Hematopoietic multipotent progenitor cell treated with erythropoietin and hydrocortisone succinate and interleukin-3 and kit ligand, for 15 days (in vitro differentiated cells): ENCODE results near the gene MXI1.
A peak's percentile ranks its signal among the peaks of the same experiment; 100 is the strongest.

Source experiments
- DNase-seq: peaks from one replicate; pipeline ENCODE4 v3.0.0-alpha.2; 2015; ENCODE audit warnings: low spot score

Gene MXI1

GRCh38 chr10:110207011-110207804, at the start of gene MXI1:
Gene MXI1 (plus strand): TSS chr10:110207605. CDS start chr10:110207809, 204 bp downstream.
- peak; percentile 79 for DNase-seq

DNA sequence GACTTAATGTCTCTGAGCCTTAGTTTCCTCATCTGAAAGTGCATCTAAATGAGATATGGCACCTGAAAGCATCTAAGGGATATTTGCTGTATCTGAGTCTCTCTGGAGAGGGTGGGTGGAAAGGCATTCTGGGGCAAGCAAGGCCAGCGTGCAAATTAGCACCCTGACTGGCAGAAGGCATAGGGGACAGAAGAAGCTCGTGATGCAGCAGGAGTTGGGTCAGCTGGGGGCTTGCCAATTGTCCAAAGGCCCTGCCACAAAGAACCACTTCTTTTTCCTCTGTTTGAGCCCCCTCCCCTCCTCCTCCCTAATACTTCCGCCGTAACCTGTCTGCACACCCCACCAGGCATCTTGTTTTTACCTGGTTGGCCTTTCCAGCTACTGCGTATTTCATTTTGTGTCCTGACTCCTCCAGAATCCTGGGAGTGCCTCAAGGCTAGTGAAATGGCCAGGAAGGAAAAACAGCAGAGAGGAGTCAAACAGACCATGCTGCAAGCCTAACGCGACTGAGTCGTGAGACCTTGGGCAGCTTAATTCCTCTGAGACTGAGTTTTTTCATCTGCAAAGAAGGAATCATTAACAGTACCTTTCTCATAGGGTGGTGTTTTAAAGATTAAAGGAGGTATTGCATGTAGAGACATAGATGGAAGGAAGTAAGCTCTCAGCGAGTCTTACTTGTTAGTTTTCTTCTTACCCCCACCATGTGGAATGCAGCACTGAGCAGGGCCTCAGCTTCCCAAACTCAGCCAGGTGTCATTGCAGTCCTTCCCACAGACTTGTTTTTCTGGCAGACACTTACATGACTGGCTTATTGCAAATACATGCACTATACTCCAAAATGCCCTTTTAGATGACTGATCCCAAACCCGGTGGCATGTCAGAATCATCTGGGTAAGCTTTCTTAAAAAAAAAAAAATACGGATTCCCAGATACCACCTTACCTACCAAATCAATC, 49.1 kb upstream of the MXI1 start:
- no peak for DNase-seq

DNA sequence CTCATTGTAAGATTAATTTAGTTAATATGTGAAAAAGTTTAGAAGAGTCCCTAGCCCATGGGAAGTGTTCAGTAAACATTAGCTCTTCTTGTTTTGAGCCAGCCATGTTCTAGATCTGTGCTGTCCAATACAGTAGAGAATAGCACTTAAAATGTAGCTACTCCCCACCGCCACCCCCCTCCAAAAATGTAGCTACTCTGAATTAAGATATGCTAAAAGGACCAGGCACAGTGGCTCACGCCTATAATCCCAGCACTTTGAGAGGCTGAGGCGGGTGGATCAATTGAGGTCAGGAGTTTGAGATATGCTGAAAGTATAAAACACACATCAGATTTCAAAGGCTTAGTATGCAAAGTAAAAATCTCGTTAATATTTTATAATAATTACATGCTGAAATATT, 47.3 kb upstream of the MXI1 start:
- DNase-seq = no peak

DNA sequence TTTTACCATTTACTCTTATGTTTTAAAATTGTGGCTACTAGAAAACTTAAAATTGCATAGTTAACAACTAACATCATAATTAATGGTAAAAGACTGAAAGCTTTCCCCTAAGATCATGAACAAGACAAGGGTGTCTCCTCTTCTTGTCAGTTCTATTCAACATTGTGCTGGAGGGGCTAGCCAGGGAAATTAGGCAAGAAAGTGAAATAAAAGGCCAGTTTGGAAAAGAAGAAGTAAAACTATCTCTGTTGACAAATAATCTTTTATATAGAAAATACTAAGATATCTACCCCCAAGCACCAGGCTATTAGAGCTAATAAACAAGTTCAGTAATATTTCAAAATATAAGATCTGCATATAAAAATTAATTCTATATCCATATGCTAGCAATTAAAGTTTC, 46.9 kb upstream of the MXI1 start:
- DNase-seq = no peak

- DNase-seq = peak; percentile 68
These were observed 44.7 kb upstream of the MXI1 start for GRCh38 chr10:110162741-110163145.

DNA sequence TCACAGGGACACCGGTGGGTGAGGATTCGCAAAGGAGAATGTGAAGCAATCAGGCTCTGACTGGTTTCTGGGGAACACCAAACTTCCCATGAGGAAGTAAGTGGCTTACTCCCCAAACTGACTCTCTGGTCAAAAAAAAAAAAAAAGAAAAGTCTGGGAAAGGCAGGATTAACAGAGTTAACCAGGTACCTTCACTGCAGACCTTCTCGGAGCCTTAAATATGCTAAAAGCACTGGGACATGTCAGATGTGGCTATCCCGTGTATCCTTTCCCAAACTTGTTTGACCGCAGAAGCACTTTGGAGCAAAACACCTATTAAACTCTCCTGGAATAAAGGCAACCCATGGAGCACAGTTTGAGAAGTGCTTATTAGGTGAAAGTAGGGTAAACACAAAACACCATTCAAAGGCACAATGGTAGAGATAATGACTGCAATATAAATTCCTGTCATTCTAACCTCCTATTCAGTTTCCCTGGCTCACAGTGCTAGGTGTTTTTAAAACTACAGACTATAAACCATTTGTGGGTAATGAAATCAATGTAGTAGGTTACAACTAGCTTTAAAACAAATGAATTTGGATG, 44.1 kb upstream of the MXI1 start:
- DNase-seq = no peak

DNA sequence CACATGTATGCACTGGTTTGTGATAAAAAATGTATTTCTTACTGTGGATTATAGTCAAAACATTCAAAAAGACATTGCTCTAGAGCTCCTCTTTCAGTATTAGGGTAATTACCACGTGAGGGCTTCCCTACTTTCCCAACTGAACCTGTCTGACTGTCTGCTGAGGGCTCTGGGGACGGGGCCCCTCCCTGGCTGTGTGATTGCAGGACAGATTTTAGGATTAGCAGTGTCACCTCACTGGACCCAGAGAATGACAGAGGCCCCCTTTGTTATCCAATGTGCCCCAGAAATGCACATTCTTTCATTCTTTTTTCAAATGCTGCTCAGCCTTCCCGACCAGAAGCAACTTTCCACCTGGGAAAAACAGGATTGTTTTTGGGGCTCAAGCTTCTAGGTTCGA, 43.6 kb upstream of the MXI1 start:
- no peak for DNase-seq

GRCh38 chr10:110165239-110165638, 42.2 kb upstream of the MXI1 start:
- no peak for DNase-seq

- DNase-seq = no peak
These were observed 40.3 kb upstream of the MXI1 start for GRCh38 chr10:110167149-110167548.

GRCh38 chr10:110168601-110169481, 38.6 kb upstream of the MXI1 start:
- DNase-seq = no peak

DNA sequence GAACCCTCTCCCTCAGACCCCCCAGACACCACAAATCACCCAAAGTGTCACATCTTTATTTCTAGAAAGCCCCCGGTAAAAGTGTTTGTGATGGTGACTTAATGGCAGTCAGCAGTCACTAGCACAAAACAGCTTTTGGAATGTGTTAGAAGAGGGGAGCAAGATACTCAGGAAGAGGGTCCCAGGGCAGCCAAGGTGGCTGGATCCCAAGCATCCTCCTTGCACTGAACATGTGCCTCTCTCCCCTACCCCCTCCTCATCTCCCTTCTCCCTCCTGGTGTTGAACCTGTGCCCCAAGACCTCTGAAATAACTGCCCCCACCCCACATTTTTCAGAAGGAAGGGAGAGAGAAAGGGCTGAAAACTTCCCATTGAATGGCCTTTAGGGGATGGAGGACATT, 37.8 kb upstream of the MXI1 start:
- DNase-seq = no peak

GRCh38 chr10:110170142-110170971, 37.0 kb upstream of the MXI1 start:
- DNase-seq = no peak

DNA sequence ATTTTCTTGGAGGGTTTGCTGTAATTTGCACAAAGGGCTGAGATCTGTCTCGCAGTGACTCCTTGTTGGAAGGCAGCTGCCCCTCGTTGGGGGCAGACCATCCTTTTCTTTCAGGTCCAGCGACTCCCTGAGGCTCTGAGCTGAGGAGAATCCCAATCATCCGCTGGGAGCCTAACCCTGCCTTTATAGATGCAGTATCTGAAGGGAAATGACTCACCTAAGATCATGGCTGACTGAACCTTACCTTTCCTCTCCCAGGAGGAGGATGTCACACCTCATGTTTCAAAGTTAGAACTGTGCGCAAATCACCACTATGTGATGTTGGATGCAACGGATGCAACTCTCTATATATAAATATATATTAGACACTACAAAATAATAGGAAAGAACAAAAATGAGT, 36.4 kb upstream of the MXI1 start:
- DNase-seq = no peak

DNA sequence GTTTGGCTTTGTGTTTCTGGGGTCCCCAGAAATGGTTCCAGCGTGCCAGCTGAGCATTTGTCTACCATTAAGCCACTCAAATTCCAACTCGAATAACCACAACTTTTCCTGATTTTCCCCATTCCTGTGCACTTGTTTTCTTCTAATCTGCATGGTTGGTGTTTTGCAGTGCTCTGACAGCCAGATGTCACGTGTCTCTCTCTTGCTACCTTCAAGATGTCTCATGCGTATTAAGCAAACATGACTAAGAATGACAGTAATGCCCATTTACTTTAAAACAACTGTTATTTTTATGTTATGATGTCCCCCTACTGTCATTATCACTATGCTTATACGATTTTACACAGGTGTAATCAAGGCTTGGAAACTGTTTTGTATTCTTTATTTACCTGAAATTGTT, 35.2 kb upstream of the MXI1 start:
- DNase-seq = no peak

DNA sequence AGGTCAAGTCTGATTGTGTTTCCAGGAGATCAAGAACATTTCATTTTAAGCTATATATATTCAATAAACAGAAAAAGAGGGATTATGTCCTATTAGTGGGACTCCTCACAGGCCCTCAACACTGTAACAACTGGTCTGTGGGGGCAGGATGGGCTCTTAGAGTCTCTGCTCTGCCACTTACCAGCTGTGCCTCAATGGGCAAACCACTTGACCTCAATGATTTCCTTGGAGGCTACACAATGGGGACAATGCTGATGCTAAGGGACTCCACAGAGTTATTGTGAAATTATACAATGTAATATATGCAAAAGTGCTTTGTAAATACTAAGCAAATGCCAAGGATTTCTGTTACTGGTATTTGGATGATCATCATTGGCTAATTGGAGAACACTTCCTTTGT, 33.2 kb upstream of the MXI1 start:
- no peak for DNase-seq

DNA sequence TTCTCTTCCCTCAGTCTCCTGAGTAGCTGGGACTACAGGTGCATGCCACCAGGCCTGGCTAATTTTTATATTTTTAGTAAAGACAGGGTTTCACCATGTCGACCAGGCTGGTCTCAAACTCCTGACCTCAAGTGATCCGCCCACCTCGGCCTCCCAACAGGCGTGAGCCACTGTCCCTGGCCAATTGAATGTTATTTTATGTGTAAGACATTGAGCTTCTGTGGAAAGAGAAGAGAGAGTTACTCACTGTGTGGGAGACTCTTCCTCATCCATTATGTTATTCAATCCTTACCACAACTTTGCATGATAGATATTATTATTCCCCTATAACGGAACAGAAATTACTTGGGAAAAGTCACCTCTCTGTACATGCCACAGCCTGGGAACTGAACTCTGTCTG, 32.6 kb upstream of the MXI1 start:
- no peak for DNase-seq

DNA sequence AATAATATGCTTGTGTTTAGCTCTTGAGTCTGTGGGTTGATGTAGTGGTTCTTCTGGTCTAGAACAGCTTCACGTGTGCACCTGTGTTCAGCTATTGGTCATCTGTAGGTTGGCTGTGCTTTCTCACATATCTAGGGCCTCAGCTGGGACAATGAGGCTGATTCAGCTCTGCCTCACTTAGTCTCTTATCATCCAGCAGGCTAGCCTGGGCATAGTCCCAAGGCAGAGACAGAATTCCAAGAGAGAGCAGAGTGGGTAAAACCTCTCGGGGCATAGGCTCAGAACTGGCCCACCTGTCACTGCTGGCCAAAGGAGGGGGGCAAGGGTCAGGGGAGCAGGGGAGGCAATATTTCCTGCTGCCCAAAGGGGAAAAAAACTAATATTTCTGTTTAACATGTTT, 32.0 kb upstream of the MXI1 start:
- DNase-seq = peak; percentile 42

DNA sequence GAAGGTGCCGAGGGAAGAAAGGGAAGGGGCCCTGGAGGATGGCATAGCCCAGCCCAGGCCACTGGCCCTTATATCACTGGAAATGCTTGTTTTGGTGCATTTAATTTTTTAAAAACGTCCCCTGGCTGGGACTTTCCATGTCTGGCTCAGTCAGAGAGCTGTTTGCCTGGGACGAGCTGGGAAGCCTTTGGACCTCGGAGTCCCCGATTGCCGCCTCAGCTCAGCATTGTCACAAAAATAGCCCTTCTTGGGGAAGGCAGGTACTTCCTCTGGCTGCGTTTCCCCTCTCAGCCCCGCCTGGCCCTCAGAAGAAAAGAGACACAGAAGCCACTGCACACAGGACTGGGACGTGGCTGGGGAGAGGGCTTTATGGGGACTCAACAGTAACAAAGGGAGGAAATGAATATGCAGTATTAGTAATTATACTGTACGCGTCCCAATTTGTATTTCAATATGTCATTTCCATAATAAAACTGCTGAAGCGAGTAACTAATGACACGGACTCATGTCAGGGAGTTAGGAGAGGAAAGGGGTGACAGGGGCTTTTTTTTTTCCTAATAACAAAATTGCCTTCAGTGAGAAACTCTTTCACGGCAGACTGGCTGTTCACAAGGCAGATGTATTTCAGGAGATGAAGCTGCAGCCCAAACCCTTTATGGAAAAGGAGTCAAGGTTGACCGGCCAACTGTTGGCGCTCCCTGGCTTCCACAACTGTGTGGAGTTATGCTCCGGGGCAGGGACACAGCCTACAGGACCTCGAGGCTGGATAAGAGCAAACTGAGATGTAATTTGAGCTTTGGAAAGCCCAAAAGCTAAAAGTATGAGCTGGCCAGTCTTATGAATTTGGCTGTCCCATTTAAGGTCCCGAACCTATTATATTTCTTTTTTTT, 31.0 kb upstream of the MXI1 start:
- no peak for DNase-seq

DNA sequence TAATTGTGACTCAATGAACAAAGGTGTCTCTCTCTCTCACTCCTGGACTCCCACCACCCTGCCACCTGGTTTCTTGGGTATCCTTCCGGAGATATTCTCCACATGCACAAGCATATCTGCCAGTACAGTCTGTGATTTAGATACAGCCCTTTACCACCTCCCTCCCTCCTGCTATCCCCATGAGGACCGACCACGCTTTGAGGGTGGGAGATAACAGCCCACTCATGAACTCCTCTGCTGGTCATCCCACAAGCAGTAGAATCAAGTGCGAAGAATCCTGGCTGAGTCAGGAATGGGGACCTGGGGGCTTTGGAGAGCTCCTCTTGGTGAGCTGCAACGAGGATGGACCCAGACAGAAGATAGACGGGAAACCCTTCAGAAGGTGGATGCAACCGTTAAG, 28.2 kb upstream of the MXI1 start:
- DNase-seq = no peak

GRCh38 chr10:110181451-110181850, 26.0 kb upstream of the MXI1 start:
- DNase-seq = no peak
